Measurements from ENCODE around the gene ARMC8.

Gene ARMC8

GRCh38 chr3:138219255-138219654 lies 32.2 kb downstream of the ARMC8 start:
- H3K27me3 ChIP-seq (ENCODE audit: control insufficient read depth in 5 of 5, insufficient read depth in 4 of 5, low read length in 5 of 5), result no peaks in the 10 kb centered on the region
- no peak overlapping the region for H3K9ac ChIP-seq (ENCODE audit: low read length in 5 of 5)
- H3K4me1 ChIP-seq (ENCODE audit: control insufficient read depth in 5 of 5, insufficient read depth in 5 of 5, low read length in 5 of 5), result peaks cover 0 to 22% (median 12%) of the 10 kb centered on the region in 5 donors
- H3K4me3 ChIP-seq (ENCODE audit: low read depth in 1 of 5, low read length in 5 of 5), result no peak overlapping the region
- peaks cover 12 to 21% (median 15%) of the 10 kb centered on the region in 5 donors for H3K36me3 ChIP-seq (ENCODE audit: control insufficient read depth in 5 of 5, insufficient read depth in 5 of 5, low read length in 5 of 5)
- no peaks in the 10 kb centered on the region for H3K9me3 ChIP-seq (ENCODE audit: control insufficient read depth in 5 of 5, low read length in 5 of 5)
- no peak overlapping the region for H3K27ac ChIP-seq (ENCODE audit: low read depth, low read length)

DNA sequence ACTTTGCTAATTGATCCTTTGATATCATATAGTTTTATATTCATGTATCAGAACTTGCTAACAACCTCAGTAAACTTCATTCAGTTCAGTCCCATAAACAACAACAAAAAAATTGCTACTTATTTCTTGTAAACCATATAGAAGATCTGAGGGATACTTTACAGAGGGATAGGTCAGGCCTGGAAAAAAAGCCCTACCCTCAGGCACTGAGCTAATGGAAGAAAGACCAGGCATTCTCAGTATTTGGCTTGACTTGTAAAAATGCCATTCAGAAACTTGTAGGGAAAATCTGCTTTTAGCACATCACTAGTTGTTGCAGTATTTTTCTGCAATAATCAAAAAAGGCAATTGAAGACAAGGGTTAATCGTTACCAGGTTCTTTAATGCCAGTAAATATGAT lies 33.1 kb downstream of the ARMC8 start:
- no peaks in the 10 kb centered on the region for H3K9me3 ChIP-seq (ENCODE audit: control insufficient read depth in 5 of 5, low read length in 5 of 5)
- H3K9ac ChIP-seq (ENCODE audit: low read length in 5 of 5), result no peak overlapping the region
- no peaks in the 10 kb centered on the region for H3K27me3 ChIP-seq (ENCODE audit: control insufficient read depth in 5 of 5, insufficient read depth in 4 of 5, low read length in 5 of 5)
- no peak overlapping the region for H3K4me3 ChIP-seq (ENCODE audit: low read depth in 1 of 5, low read length in 5 of 5)
- H3K4me1 ChIP-seq (ENCODE audit: control insufficient read depth in 5 of 5, insufficient read depth in 5 of 5, low read length in 5 of 5), result peaks cover 0 to 22% (median 12%) of the 10 kb centered on the region in 5 donors
- no peak overlapping the region for H3K27ac ChIP-seq (ENCODE audit: low read depth, low read length)
- H3K36me3 ChIP-seq (ENCODE audit: control insufficient read depth in 5 of 5, insufficient read depth in 5 of 5, low read length in 5 of 5), result peaks cover 22 to 27% (median 25%) of the 10 kb centered on the region in 5 donors

GRCh38 chr3:138220788-138221187 lies 33.7 kb downstream of the ARMC8 start:
- H3K4me3 ChIP-seq (ENCODE audit: low read depth in 1 of 5, low read length in 5 of 5), result no peak overlapping the region
- no peak overlapping the region for H3K9ac ChIP-seq (ENCODE audit: low read length in 5 of 5)
- H3K27ac ChIP-seq (ENCODE audit: low read depth, low read length), result no peak overlapping the region
- H3K9me3 ChIP-seq (ENCODE audit: control insufficient read depth in 5 of 5, low read length in 5 of 5), result no peaks in the 10 kb centered on the region
- peaks cover 0 to 22% (median 12%) of the 10 kb centered on the region in 5 donors for H3K4me1 ChIP-seq (ENCODE audit: control insufficient read depth in 5 of 5, insufficient read depth in 5 of 5, low read length in 5 of 5)
- H3K27me3 ChIP-seq (ENCODE audit: control insufficient read depth in 5 of 5, insufficient read depth in 4 of 5, low read length in 5 of 5), result no peaks in the 10 kb centered on the region
- peaks cover 27 to 32% (median 30%) of the 10 kb centered on the region in 5 donors for H3K36me3 ChIP-seq (ENCODE audit: control insufficient read depth in 5 of 5, insufficient read depth in 5 of 5, low read length in 5 of 5)

- H3K36me3 ChIP-seq (ENCODE audit: control insufficient read depth in 5 of 5, insufficient read depth in 5 of 5, low read length in 5 of 5), result peaks cover 30 to 45% (median 41%) of the 10 kb centered on the region in 5 donors
These were observed 35.2 kb downstream of the ARMC8 start for GRCh38 chr3:138222131-138222941.

GRCh38 chr3:138222942-138223287 lies 35.8 kb downstream of the ARMC8 start:
- H3K9ac ChIP-seq (ENCODE audit: low read length in 5 of 5), result no peak overlapping the region
- peaks cover 0 to 22% (median 12%) of the 10 kb centered on the region in 5 donors for H3K4me1 ChIP-seq (ENCODE audit: control insufficient read depth in 5 of 5, insufficient read depth in 5 of 5, low read length in 5 of 5)
- H3K9me3 ChIP-seq (ENCODE audit: control insufficient read depth in 5 of 5, low read length in 5 of 5), result no peaks in the 10 kb centered on the region
- H3K4me3 ChIP-seq (ENCODE audit: low read depth in 1 of 5, low read length in 5 of 5), result no peak overlapping the region
- H3K36me3 ChIP-seq (ENCODE audit: control insufficient read depth in 5 of 5, insufficient read depth in 5 of 5, low read length in 5 of 5), result peaks cover 32 to 51% (median 36%) of the 10 kb centered on the region in 5 donors
- no peaks in the 10 kb centered on the region for H3K27me3 ChIP-seq (ENCODE audit: control insufficient read depth in 5 of 5, insufficient read depth in 4 of 5, low read length in 5 of 5)
- H3K27ac ChIP-seq (ENCODE audit: low read depth, low read length), result no peak overlapping the region

More at GRCh38 chr3:138222131-138222941, 35.2 kb downstream of the ARMC8 start:
- Histone ChIP-seq H3K4me1 (ENCODE audit: control insufficient read depth in 5 of 5, insufficient read depth in 5 of 5, low read length in 5 of 5) (peaks cover 0 to 22% (median 12%) of the 10 kb centered on the region in 5 donors), H3K9ac (ENCODE audit: low read length in 5 of 5) (no peak overlapping the region), H3K4me3 (ENCODE audit: low read depth in 1 of 5, low read length in 5 of 5) (no peak overlapping the region), H3K27me3 (ENCODE audit: control insufficient read depth in 5 of 5, insufficient read depth in 4 of 5, low read length in 5 of 5) (no peaks in the 10 kb centered on the region), H3K9me3 (ENCODE audit: control insufficient read depth in 5 of 5, low read length in 5 of 5) (no peaks in the 10 kb centered on the region), H3K27ac (ENCODE audit: low read depth, low read length) (peak overlapping the region; percentile 3)

DNA sequence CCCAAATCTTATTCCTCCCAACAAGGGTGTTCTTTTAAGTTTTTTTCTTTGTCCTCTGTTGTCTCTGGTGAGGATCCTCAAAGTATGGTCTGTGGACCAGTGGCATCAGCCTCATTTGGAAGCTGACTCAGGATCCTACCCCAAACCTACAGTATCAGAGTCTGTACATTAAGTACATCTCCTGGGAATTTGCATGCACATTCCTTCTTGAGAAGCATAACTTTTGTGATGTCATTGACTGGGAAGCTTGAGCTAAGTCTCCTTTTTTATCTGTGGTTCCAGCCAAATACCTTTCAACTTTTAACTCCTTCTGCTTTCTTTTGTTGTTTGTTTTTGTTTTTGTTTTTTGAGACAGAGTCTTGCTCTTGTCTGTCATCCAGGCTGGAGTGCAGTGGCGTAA lies 40.5 kb downstream of the ARMC8 start:
- Histone ChIP-seq H3K9me3 (ENCODE audit: control insufficient read depth in 5 of 5, low read length in 5 of 5) (no peaks in the 10 kb centered on the region), H3K27ac (ENCODE audit: low read depth, low read length) (no peak overlapping the region), H3K4me1 (ENCODE audit: control insufficient read depth in 5 of 5, insufficient read depth in 5 of 5, low read length in 5 of 5) (peaks cover 0 to 7% (median 2%) of the 10 kb centered on the region in 5 donors), H3K36me3 (ENCODE audit: control insufficient read depth in 5 of 5, insufficient read depth in 5 of 5, low read length in 5 of 5) (peaks cover 53 to 79% (median 57%) of the 10 kb centered on the region in 5 donors), H3K27me3 (ENCODE audit: control insufficient read depth in 5 of 5, insufficient read depth in 4 of 5, low read length in 5 of 5) (no peaks in the 10 kb centered on the region), H3K4me3 (ENCODE audit: low read depth in 1 of 5, low read length in 5 of 5) (no peak overlapping the region), H3K9ac (ENCODE audit: low read length in 5 of 5) (peak overlapping the region in 1 of 5 donors; percentile 4)

- Histone ChIP-seq H3K9me3 (ENCODE audit: control insufficient read depth in 5 of 5, low read length in 5 of 5) (no peaks in the 10 kb centered on the region), H3K4me1 (ENCODE audit: control insufficient read depth in 5 of 5, insufficient read depth in 5 of 5, low read length in 5 of 5) (no peaks in the 10 kb centered on the region), H3K27ac (ENCODE audit: low read depth, low read length) (no peak overlapping the region), H3K9ac (ENCODE audit: low read length in 5 of 5) (no peak overlapping the region), H3K27me3 (ENCODE audit: control insufficient read depth in 5 of 5, insufficient read depth in 4 of 5, low read length in 5 of 5) (no peaks in the 10 kb centered on the region), H3K36me3 (ENCODE audit: control insufficient read depth in 5 of 5, insufficient read depth in 5 of 5, low read length in 5 of 5) (peaks cover 44 to 65% (median 52%) of the 10 kb centered on the region in 5 donors), H3K4me3 (ENCODE audit: low read depth in 1 of 5, low read length in 5 of 5) (no peak overlapping the region)
These were observed 43.4 kb downstream of the ARMC8 start for GRCh38 chr3:138230525-138230924.

GRCh38 chr3:138232705-138233364 lies 45.7 kb downstream of the ARMC8 start:
- no peaks in the 10 kb centered on the region for H3K9me3 ChIP-seq (ENCODE audit: control insufficient read depth in 5 of 5, low read length in 5 of 5)
- no peaks in the 10 kb centered on the region for H3K27me3 ChIP-seq (ENCODE audit: control insufficient read depth in 5 of 5, insufficient read depth in 4 of 5, low read length in 5 of 5)
- H3K4me1 ChIP-seq (ENCODE audit: control insufficient read depth in 5 of 5, insufficient read depth in 5 of 5, low read length in 5 of 5), result no peaks in the 10 kb centered on the region
- peaks cover 44 to 60% (median 56%) of the 10 kb centered on the region in 5 donors for H3K36me3 ChIP-seq (ENCODE audit: control insufficient read depth in 5 of 5, insufficient read depth in 5 of 5, low read length in 5 of 5)
- no peak overlapping the region for H3K9ac ChIP-seq (ENCODE audit: low read length in 5 of 5)
- no peak overlapping the region for H3K27ac ChIP-seq (ENCODE audit: low read depth, low read length)
- no peak overlapping the region for H3K4me3 ChIP-seq (ENCODE audit: low read depth in 1 of 5, low read length in 5 of 5)

DNA sequence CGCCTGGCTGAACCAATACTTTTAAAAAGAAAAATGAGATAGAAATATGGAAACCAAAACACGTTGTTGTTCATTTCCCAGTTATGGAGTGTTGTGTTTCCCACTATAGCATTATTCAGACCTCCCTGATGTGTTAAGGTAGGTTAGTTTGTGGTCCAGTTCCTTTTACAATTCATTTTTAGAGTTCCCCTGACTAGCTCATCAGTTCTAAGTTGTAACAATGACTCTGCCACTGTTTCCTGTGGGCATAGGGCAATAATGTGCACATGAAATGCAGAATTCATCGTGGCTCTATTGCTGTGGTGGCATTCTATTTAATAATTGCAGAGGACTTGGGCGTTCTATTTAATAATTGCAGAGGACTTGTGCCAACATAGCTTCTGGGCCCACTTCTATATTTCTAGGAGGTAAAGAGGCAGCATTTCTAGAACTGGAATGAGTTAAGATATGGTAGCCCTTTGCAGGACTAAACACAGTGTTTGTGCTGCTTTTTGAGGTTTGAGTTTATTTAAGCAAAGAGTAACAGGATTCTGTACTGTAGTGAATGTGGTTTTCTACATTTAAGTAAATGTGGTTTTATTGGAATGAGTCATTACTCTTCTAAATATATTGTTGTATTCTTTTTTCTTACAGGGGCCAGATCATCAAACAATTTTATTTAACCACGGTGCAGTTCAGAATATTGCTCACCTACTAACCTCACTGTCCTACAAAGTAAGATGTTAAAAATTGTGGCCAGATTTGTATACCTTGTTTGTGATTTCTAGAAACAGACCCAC lies 47.5 kb downstream of the ARMC8 start:
- H3K27me3 ChIP-seq (ENCODE audit: control insufficient read depth in 5 of 5, insufficient read depth in 4 of 5, low read length in 5 of 5), result no peaks in the 10 kb centered on the region
- H3K4me1 ChIP-seq (ENCODE audit: control insufficient read depth in 5 of 5, insufficient read depth in 5 of 5, low read length in 5 of 5), result no peaks in the 10 kb centered on the region
- H3K9me3 ChIP-seq (ENCODE audit: control insufficient read depth in 5 of 5, low read length in 5 of 5), result no peaks in the 10 kb centered on the region
- no peak overlapping the region for H3K4me3 ChIP-seq (ENCODE audit: low read depth in 1 of 5, low read length in 5 of 5)
- H3K27ac ChIP-seq (ENCODE audit: low read depth, low read length), result no peak overlapping the region
- peaks cover 40 to 65% (median 58%) of the 10 kb centered on the region in 5 donors for H3K36me3 ChIP-seq (ENCODE audit: control insufficient read depth in 5 of 5, insufficient read depth in 5 of 5, low read length in 5 of 5)
- H3K9ac ChIP-seq (ENCODE audit: low read length in 5 of 5), result no peak overlapping the region

Data from subcutaneous abdominal adipose tissue (tissue), 5 donors.